ENCODE data around the gene ACOT7.
"Not testable (repeated sequence)": the region's sequence is repeated elsewhere in the genome, so short reads cannot be mapped to it uniquely, and the experiment has no call there.

The ACOT7 gene

GRCh38 chr1:6380037-6380436 is 13.5 kb downstream of the ACOT7 start:
- DNase-seq (ENCODE audit: low read depth in 1 of 2, low spot score in 1 of 2), result no peak

DNA sequence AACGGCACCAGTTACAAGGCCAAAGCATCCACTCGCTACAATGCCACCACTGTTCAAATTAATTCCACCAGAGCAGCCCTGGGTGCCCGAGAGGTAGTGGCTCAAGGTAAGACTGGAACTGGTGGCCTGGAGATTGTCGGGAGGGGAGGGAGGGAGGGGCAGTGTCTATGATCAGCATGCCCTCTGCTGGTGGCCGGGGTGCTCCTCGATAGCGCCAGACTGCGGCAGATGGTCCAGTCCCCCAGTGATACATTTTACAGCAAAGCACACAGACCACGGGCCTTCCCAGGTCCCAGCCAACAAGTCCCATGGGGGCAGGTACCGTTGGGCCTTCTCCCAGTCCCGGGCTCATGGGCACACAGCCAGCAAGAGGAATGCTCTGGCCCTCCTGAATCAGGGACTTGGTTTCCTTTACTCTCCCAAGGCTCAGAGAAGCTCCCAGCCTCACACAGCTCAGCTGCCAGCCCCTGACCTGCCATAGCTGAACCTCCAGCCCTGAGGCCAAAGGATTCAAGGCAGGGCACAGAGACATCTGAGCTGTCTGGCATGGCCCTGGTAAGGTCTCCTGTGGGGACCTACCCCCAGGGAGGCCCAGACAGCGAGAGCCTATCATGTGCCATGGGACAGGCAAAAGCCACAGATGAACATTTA is 15.3 kb downstream of the ACOT7 start:
- no peak for DNase-seq (ENCODE audit: low read depth in 1 of 2, low spot score in 1 of 2)
- no peak overlapping the region for H3K4me3 ChIP-seq (replicated peaks; ENCODE audit: insufficient read depth, low read length)
- no peaks in the 10 kb centered on the region for H3K27me3 ChIP-seq (ENCODE audit: insufficient read depth, poor library complexity, severe bottlenecking)
- no peak for TF ChIP-seq SPI1 (IDR thresholded peaks at IDR 0.05; ENCODE audit: borderline replicate concordance, low read depth)
- no peak for TF ChIP-seq GABPA (IDR thresholded peaks at IDR 0.05; ENCODE audit: low read depth)
- TF ChIP-seq, protein P1, sequence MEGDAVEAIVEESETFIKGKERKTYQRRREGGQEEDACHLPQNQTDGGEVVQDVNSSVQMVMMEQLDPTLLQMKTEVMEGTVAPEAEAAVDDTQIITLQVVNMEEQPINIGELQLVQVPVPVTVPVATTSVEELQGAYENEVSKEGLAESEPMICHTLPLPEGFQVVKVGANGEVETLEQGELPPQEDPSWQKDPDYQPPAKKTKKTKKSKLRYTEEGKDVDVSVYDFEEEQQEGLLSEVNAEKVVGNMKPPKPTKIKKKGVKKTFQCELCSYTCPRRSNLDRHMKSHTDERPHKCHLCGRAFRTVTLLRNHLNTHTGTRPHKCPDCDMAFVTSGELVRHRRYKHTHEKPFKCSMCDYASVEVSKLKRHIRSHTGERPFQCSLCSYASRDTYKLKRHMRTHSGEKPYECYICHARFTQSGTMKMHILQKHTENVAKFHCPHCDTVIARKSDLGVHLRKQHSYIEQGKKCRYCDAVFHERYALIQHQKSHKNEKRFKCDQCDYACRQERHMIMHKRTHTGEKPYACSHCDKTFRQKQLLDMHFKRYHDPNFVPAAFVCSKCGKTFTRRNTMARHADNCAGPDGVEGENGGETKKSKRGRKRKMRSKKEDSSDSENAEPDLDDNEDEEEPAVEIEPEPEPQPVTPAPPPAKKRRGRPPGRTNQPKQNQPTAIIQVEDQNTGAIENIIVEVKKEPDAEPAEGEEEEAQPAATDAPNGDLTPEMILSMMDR (IDR thresholded peaks at IDR 0.05; ENCODE audit: insufficient read depth, low read length), result no peak
- no peak for TF ChIP-seq REST (IDR thresholded peaks at IDR 0.05; ENCODE audit: insufficient replicate concordance, low read depth)
- TF ChIP-seq POLR2AphosphoS5 (IDR thresholded peaks at IDR 0.05; ENCODE audit: low read depth), result no peak
- no peak overlapping the region for H3K27ac ChIP-seq (replicated peaks)

More at GRCh38 chr1:6380037-6380436, 13.5 kb downstream of the ACOT7 start:
- TF ChIP-seq, protein P1 (IDR thresholded peaks at IDR 0.05; ENCODE audit: insufficient read depth, low read length), result no peak
- TF ChIP-seq GABPA (IDR thresholded peaks at IDR 0.05; ENCODE audit: low read depth), result no peak
- TF ChIP-seq REST (IDR thresholded peaks at IDR 0.05; ENCODE audit: insufficient replicate concordance, low read depth), result no peak
- no peak for TF ChIP-seq SPI1 (IDR thresholded peaks at IDR 0.05; ENCODE audit: borderline replicate concordance, low read depth)
- no peak for TF ChIP-seq POLR2AphosphoS5 (IDR thresholded peaks at IDR 0.05; ENCODE audit: low read depth)
- Histone ChIP-seq H3K27me3 (ENCODE audit: insufficient read depth, poor library complexity, severe bottlenecking) (no peaks in the 10 kb centered on the region), H3K4me3 (replicated peaks; ENCODE audit: insufficient read depth, low read length) (no peak overlapping the region), H3K27ac (replicated peaks) (no peak overlapping the region)

DNA sequence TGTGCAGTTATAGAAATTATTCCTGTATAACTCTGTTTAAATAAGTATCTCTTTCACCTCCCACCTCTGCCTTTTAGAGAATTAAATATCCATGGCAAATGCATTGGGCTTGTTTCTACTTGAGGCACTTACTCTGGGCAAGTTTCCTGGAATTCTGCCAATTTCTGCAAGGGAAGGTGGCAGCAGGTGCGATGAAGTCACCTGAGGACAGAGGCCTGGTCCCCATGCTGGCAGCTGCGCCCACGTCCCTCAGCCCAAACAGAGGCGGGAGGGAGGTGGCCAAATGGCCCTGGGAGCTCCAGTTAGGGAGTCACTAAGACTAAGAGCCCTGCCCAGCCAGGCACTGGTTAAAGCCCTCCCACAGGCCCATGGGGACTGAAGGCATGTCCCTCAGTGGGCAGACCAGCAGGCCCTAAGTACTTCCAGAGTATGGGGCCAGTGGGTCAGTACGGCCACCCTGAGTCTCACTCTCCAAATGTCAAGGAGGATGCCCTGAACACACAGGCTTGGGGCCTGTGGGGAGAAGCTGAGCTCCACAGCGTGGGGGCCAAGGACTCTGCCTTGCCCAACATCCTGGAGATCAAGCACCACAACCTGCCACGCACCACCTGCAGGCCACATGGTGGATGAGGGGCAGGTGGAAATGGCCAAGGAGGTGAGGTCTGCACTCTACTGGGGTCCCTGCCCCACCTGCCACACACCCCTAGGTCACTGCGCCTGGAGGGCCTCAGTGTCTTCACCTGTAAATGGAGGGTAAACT is 19.4 kb downstream of the ACOT7 start:
- TF ChIP-seq SPI1 (IDR thresholded peaks at IDR 0.05; ENCODE audit: borderline replicate concordance, low read depth) (no peak), GABPA (IDR thresholded peaks at IDR 0.05; ENCODE audit: low read depth) (no peak), REST (IDR thresholded peaks at IDR 0.05; ENCODE audit: insufficient replicate concordance, low read depth) (no peak), POLR2AphosphoS5 (IDR thresholded peaks at IDR 0.05; ENCODE audit: low read depth) (no peak)
- TF ChIP-seq, protein P1 (IDR thresholded peaks at IDR 0.05; ENCODE audit: insufficient read depth, low read length), result no peak
- Histone ChIP-seq H3K27me3 (ENCODE audit: insufficient read depth, poor library complexity, severe bottlenecking) (no peaks in the 10 kb centered on the region), H3K27ac (replicated peaks) (no peak overlapping the region), H3K4me3 (replicated peaks; ENCODE audit: insufficient read depth, low read length) (no peak overlapping the region)
- DNase-seq (ENCODE audit: low read depth in 1 of 2, low spot score in 1 of 2), result no peak

- DNase-seq (ENCODE audit: low read depth in 1 of 2, low spot score in 1 of 2); H3K27ac ChIP-seq (replicated peaks); H3K27me3 ChIP-seq (ENCODE audit: insufficient read depth, poor library complexity, severe bottlenecking); H3K4me3 ChIP-seq (replicated peaks; ENCODE audit: insufficient read depth, low read length): not testable (repeated sequence)
Observed at GRCh38 chr1:6372236-6372635, 21.3 kb downstream of the ACOT7 start.

All from HL-60 (cell line).